ENCODE measurements around the gene MTA2.
"Not testable (repeated sequence)": the region's sequence is repeated elsewhere in the genome, so short reads cannot be mapped to it uniquely, and the experiment has no call there.

MTA2 gene

GRCh38 chr11:62573006-62573591, 28.6 kb downstream of the MTA2 start:
- Histone ChIP-seq H3K4me3 (peak overlapping the region; percentile 80), H3K27ac (peak overlapping the region; percentile 73 to 78)
- no peak for DNase-seq (ENCODE audit: low spot score)
- TF ChIP-seq CTCF (IDR thresholded peaks at IDR 0.05): no peak

DNA sequence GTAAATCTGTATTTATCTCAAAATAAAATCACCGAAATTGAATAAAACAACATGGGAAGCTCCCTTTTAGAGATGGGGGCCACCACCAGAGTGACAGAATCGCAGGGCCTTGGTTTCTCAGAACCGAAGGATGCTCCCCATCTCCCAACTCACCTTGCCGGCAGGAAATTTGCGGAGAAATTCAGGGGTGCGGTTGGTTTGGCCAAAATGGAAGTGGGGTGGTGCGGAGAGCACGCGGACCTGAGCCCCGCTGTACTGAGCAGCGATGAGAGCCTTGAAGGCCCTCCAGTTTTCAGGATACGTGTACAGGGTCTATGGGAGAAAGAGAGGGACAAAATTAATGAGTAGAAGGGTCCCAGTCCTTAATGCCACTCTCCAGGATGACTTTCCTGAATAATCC, 29.2 kb downstream of the MTA2 start:
- no peak for TF ChIP-seq CTCF (IDR thresholded peaks at IDR 0.05)
- no peak for DNase-seq (ENCODE audit: low spot score)
- H3K27ac ChIP-seq: peak overlapping the region; percentile 73 to 78
- H3K4me3 ChIP-seq: peak overlapping the region; percentile 80

- not testable (repeated sequence) for DNase-seq (ENCODE audit: low spot score); H3K4me3 ChIP-seq; H3K27ac ChIP-seq
Observed at GRCh38 chr11:62571493-62571892, 30.2 kb downstream of the MTA2 start.

DNA sequence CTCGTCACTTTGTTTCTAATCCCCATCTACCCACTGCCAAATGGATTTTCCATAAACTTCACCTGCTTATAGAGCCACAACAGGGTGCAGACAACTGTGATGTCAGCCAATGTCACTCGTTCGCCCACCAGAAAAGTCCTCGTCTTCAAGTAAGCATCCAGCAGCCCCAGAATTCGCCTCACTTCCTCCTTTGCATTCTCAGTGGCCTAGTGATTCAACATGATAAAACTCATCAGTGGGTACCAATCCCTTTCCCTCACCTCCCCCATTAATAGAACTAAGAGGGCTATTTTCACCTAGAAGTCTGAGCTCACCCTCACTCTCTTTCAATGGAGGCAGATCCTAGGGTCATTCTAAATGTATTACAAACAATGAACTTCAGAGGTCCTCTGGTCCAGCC, 30.8 kb downstream of the MTA2 start:
- not testable (repeated sequence) for DNase-seq (ENCODE audit: low spot score); H3K27ac ChIP-seq; H3K4me3 ChIP-seq

DNA sequence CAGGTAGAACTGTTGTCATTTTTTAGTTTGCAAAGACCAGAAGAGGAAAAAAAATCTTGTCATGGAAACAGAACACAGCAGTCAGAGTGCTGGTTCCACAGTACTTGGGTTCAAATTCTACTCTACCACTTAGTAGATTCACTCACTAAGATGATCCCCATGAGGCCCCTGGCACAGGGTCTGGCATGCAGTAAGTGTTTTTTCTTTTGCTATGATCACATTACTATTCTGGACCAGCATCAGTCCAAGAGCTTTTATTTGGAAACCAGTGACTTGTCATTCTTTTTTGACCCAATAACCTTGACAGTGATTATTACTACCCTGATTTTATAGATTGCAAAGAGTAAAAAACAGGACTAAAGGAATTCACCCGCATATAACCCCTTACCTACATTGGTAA, 32.1 kb downstream of the MTA2 start:
- no peak for DNase-seq (ENCODE audit: low spot score)
- no peak for TF ChIP-seq CTCF (IDR thresholded peaks at IDR 0.05)
- Histone ChIP-seq H3K27ac (no peak overlapping the region), H3K4me3 (no peak overlapping the region)

DNA sequence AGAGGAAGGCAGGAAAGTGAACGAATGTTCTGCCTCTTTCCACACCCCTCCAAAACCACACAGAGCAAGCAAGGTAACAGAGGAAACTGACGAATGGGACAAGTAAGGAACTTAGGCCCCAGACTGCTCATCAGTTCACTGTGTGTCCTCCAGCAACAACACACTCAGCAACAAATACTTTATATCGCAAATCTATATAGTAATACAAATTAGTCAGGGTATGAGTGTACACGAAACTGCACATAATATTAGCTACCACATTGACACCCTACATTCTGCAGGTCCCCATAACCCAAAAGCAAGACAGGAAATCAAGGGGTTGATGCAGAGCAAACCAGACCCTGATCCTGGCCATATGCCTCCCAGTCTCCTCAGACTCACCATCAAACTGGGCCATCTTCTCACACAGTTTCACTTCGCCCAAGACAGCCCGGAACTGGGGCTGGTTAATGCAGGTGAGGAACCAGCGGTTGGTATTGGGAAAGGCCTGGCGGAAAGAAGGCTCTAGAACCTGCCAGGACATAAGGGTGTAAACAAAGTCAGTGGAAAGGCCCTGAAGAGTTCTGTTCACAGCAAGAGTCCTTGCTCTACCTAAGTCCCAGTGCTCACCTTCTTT, 34.5 kb downstream of the MTA2 start:
- Histone ChIP-seq H3K4me3 (no peak overlapping the region), H3K27ac (no peak overlapping the region)
- no peak for DNase-seq (ENCODE audit: low spot score)
- TF ChIP-seq CTCF (IDR thresholded peaks at IDR 0.05): no peak

- Histone ChIP-seq H3K27ac (no peak overlapping the region), H3K4me3 (no peak overlapping the region)
- no peak for TF ChIP-seq CTCF (IDR thresholded peaks at IDR 0.05)
- no peak for DNase-seq (ENCODE audit: low spot score)
Observed at GRCh38 chr11:62566247-62566646, 35.4 kb downstream of the MTA2 start.

GRCh38 chr11:62565100-62565802, 36.4 kb downstream of the MTA2 start:
- no peak overlapping the region for H3K4me3 ChIP-seq
- H3K27ac ChIP-seq: no peak overlapping the region
- no peak for DNase-seq (ENCODE audit: low spot score)
- no peak for TF ChIP-seq CTCF (IDR thresholded peaks at IDR 0.05)

GRCh38 chr11:62561677-62562230, 39.9 kb downstream of the MTA2 start:
- peak overlapping the region in 1 of 2 donors; percentile 45 for H3K27ac ChIP-seq
- H3K4me3 ChIP-seq; DNase-seq (ENCODE audit: low spot score): not testable (repeated sequence)

All from coronary artery (tissue), 2 donors.